Lower leg skin (tissue), 3 donors: Measurements from ENCODE around the gene NT5M.

ENCODE experiments used
- POLR2A ChIP-seq, 2 donors: fragments of 450-650 bp; IDR thresholded peaks; one replicate each; pipeline ENCODE4 v1.6.1; 2016 to 2017; ENCODE audit warnings: antibody characterized with exemption in 2 of 2, mild to moderate bottlenecking in 1 of 2, moderate library complexity in 1 of 2
- TF ChIP-seq, protein P1 (sequence below), 3 donors: fragments of 450-650 bp; IDR thresholded peaks; one replicate each; pipeline ENCODE4 v1.5.1; 2016; ENCODE audit warnings: antibody characterized with exemption in 3 of 3, mild to moderate bottlenecking in 3 of 3, moderate library complexity in 2 of 3

DNA sequence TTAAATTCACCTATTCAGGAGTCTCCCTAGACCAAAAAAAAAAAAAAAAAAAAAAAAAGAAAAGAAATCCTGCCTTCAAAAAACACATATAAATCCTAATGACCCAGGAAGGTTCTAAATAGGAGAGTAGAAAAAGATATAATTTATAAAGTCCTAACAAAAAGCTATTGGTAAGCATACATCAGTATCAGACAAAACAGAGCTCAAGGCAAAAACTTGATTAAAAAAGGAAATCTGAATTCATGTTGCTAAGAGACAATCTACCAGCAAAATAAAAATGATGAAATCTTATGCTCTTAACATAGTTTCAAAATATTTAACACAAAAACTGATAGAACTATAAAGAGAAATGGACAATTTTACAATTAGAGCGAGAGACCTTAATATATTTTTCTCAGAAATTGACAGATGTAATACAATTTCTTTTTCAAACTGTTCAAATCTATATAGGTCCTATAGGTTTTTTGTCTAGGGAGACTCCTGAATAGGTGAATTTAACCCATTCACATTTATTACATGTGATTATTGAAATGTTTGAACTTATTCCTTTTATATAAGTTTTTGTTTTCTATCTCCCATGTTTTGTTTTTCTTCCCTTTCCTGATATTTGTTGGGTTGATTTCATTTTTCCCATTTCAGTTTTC lies 57.0 kb downstream of the NT5M start:
- no peak for TF ChIP-seq POLR2A (IDR thresholded peaks at IDR 0.05)
- TF ChIP-seq, protein P1, sequence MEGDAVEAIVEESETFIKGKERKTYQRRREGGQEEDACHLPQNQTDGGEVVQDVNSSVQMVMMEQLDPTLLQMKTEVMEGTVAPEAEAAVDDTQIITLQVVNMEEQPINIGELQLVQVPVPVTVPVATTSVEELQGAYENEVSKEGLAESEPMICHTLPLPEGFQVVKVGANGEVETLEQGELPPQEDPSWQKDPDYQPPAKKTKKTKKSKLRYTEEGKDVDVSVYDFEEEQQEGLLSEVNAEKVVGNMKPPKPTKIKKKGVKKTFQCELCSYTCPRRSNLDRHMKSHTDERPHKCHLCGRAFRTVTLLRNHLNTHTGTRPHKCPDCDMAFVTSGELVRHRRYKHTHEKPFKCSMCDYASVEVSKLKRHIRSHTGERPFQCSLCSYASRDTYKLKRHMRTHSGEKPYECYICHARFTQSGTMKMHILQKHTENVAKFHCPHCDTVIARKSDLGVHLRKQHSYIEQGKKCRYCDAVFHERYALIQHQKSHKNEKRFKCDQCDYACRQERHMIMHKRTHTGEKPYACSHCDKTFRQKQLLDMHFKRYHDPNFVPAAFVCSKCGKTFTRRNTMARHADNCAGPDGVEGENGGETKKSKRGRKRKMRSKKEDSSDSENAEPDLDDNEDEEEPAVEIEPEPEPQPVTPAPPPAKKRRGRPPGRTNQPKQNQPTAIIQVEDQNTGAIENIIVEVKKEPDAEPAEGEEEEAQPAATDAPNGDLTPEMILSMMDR (IDR thresholded peaks at IDR 0.05), result no peak
